Loucy (cell line): Measurements from ENCODE around the gene ATP11A.

ENCODE experiments used
- CTCF ChIP-seq: fragments of 200-600 bp; sonication (generic); conservative IDR thresholded peaks from 2 replicates; pipeline ENCODE4 v1.5.1; 2014; ENCODE audit warnings: mild to moderate bottlenecking, antibody characterized with exemption, low read length
- EZH2phosphoT487 ChIP-seq: fragments of 200-600 bp; IDR thresholded peaks from 2 replicates; pipeline ENCODE4 v1.6.1; 2018; ENCODE audit warnings: antibody characterized with exemption, mild to moderate bottlenecking, moderate library complexity, borderline replicate concordance

DNA sequence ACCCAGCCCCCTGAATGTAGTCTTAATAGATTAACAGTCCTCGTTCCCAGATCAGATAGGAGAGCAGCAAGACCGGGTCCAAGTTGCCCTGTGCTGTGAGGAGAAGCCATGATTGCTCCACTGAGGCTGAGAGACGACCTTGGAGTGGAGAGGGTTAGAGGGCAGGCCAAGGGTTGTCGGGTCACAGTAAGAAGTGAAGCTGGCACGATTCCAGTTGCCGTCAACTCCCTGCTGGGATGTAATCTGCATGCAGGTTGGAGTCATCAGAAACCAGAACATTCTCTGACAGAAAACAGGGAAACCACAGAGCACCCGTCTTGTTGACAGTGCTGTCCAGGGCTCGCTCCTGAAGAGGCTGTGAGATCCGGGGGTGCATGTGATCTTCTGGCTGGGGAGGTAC lies 19.0 kb upstream of the ATP11A start:
- TF ChIP-seq CTCF, result no peak
- no peak for TF ChIP-seq EZH2phosphoT487
